GM20000 (cell line): ENCODE results near the gene OTOS.

Source experiments
- DNase-seq: peaks from one replicate; pipeline ENCODE4 v3.0.0; 2012; ENCODE audit warnings: low spot score
- CTCF ChIP-seq: IDR thresholded peaks from 2 replicates; pipeline ENCODE4 v1.5.1; 2012; ENCODE audit warnings: mild to moderate bottlenecking, control low read depth; ENCODE audit errors: extremely low read depth, missing control alignments

OTOS gene

DNA sequence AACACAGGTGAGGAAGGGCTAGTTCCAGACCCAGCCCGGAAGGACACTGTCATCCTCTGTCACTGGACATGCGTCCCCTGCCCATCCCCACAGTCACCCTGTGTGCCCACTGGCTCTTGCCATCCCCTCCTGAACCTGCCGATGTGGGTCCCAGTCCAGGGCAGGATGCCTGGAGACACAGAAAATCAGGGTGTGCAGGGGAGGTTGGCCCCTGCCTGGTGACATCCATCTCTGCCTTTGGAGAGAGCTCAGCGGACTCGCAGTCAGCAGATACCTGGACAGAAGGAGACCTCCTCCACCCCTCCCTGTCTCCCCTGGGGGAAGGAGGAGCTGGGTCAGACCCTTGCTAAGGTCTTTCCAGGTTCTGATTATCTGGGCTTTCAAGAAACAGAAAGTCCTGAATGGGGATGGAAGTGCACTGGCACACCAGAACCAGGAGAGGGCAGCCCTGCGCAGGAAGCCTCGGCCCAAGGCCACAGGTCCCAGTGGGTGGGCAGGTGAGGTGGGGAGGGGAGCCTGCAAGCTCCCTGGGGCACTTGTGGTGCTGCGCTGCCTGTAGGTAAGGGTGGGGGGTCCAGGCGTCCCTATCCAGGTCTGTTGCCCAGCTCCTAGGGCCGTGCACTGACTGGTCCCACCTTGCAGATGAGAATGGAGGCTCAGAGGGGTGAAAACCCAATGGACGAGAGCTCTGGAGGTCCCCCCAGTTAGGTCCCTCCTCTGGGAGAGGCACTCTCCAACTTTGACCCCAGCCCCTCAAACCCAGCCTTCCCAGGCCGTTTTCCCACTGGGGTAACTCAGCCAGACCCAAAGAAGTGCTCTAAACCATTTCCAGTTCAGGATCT lies 9.7 kb upstream of the OTOS start:
- DNase-seq: peak; percentile 79
- peak; percentile 48 for TF ChIP-seq CTCF

- no peak for TF ChIP-seq CTCF
- DNase-seq: no peak
Observed at GRCh38 chr2:240147911-240148587, 7.6 kb upstream of the OTOS start.

DNA sequence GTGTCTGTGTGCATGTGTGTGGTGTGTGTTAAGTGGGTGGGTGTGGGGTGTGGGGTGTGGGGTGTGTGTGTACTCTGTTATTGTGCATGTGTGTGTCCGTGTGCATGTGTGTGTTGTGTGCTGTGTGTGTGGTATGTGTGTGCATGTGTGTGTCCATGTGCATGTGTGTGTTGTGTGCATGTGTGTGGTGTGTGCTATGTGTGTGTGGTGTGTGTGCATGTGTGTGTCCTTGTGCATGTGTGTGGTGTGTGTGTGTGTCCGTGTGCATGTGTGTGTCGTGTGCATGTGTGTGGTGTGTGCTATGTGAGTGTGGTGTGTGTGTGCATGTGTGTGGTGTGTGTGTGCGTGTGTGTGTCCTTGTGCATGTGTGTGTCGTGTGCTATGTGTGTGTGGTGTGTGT lies 6.9 kb upstream of the OTOS start:
- DNase-seq: no peak
- no peak for TF ChIP-seq CTCF

DNA sequence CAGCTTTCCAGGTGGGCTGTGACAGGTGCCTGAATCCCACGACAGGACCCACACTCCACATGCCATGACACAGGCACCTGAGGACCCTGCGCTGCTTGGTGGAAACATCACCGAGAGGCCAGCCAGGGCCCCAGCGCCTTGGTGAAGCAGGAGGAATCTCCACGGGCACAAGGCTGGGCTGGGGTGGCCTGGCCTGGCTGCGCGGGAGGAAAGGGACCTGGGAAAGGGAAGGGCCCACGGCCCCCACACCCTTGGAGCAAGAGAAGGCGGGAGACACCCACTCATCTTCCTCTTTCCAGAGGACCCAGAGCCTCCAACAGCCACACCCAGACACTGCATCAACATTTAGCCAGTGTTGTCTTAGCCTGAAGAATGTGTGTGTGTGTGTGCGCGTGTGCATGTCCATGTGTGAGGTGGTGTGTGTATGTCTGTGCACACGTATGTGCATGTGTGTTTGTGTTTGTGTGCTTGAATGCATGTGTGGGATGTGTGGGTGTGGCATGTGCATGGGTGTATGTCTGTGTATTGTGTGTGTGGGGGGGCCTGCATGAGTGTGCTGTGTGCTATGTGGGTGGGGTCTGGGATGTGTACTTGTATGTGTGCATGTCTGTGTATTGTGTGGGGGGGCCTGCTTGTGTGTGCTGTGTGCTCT lies 6.3 kb upstream of the OTOS start:
- DNase-seq: no peak
- TF ChIP-seq CTCF: no peak

DNA sequence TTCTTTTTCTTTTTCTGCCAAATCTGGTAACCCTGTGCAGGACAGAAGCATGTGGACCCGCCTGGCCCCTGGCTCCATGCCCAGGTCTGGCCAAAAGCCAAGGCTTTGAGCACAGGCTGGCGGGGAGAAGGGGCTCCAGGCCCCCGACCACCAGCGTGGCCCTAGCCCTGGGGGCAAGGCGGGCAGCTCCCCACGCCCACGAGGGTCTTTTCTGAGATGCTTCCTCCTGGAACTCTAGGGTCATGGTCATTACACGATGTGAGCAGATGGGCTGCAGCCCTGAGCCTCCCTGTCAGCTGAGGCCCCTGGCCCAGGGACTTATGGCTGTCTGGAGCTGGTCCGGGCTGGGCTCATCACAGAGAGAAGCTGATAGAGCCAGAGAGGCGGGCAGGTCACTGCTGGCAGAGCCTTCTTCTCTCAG lies 5.7 kb upstream of the OTOS start:
- DNase-seq: no peak
- TF ChIP-seq CTCF: no peak

- DNase-seq: no peak
- no peak for TF ChIP-seq CTCF
Observed at GRCh38 chr2:240145461-240145860, 5.0 kb upstream of the OTOS start.

- no peak for TF ChIP-seq CTCF
- DNase-seq: no peak
Observed at GRCh38 chr2:240144649-240145261, 4.3 kb upstream of the OTOS start.
